ENCODE results near the gene EFL1. TPM values are rescaled to one million over a fixed set of nuclear protein-coding genes. Genes with fewer than 3 reads are reported as not detected.

The EFL1 gene
- total RNA-seq, 6 experiments from 2014 or later = 4.6 to 12.9 (median 9.4) TPM

DNA sequence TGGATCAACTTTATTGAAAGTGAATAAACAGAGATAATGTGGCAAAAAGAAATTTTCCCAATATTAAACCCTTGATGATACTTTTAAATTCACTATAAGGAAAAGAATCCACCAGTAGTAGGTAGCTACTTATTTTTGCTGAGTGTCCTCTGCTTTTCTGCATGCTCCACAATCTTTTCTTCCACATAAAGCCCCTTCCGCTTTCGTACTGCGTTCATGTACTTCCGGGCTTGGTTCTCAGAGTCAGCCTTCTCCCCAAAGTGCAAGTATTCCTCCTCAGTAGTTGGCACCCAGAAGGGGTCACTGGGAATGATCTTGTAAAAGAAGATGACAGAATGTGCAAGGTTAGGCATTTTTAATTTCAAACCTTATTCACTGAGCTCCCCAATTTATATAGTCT lies 132.3 kb downstream of the EFL1 start:
- ATAC-seq (no peak), DNase-seq (no peak)
- Histone ChIP-seq H3K4me3 (no peak overlapping the region), H3K27me3 (no peaks in the 10 kb centered on the region), H3K9me3 (no peaks in the 10 kb centered on the region), H3K36me3 (no peaks in the 10 kb centered on the region), H3K4me1 (peaks cover 0 to 40% (median 15%) of the 10 kb centered on the region in 4 donors), H3K27ac (no peak overlapping the region)
- TF ChIP-seq CTCF (IDR thresholded peaks at IDR 0.05) (no peak), POLR2A (IDR thresholded peaks at IDR 0.05) (no peak)
- intact Hi-C loops (cut with DNase I) = no loop called here
- 69% methylated on average over 4 of the region's 4 CpGs for WGBS (ENCODE audit: insufficient coverage, low coverage, low lambda C conversion rate, missing lambda C conversion rate)

DNA sequence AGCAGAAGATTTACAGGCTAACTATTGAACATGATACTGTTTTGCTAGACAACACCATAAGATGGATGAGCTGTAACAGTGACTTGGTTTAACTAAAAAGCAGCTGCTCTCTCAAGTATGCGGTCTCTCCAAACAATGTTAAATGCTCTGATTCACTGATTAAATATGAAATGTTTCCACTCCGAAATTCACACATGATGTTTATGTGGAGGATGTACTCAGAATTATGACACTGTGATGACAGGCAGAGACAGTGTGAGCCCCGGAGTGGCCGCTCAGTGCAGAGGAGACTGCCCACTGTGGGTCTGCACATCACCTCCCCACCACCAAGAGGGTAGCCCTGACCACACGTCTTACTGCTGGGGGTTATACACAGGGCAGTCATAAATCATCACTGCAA lies 132.8 kb downstream of the EFL1 start:
- no peak for ATAC-seq
- TF ChIP-seq CTCF (IDR thresholded peaks at IDR 0.05) = no peak
- no peak for TF ChIP-seq POLR2A (IDR thresholded peaks at IDR 0.05)
- no peak overlapping the region for H3K4me3 ChIP-seq
- no peaks in the 10 kb centered on the region for H3K9me3 ChIP-seq
- intact Hi-C loops (cut with DNase I) = no loop called here
- WGBS (ENCODE audit: insufficient coverage, low coverage, low lambda C conversion rate, missing lambda C conversion rate) = 87% methylated on average over 4 of the region's 5 CpGs
- peaks cover 0 to 40% (median 15%) of the 10 kb centered on the region in 4 donors for H3K4me1 ChIP-seq
- no peak overlapping the region for H3K27ac ChIP-seq
- DNase-seq = no peak
- H3K27me3 ChIP-seq = no peaks in the 10 kb centered on the region
- H3K36me3 ChIP-seq = no peaks in the 10 kb centered on the region

DNA sequence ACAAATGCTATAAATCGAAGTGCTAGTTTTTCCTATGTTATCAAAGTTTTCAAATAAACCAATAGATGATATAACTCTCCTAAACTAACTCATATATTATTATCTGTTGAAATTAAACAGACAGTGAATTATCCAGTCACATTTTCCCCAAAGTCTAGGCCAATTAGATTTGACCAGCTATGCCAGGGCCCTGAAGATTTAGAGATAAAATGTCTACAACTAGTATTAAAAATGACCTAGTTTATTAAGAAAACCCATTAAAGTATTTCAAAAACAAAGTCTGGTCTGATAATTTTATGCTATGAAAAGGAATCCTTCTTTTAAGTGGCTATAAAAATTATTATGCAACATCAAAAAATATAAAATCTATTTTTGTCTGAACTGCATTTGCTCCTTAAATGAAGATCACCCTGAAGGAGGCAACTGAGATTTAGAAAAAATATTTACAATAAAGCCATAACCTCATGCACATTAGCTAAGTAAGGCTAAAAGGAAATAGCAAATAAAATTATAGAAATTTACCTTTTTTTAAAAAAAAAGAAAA lies 133.3 kb downstream of the EFL1 start:
- Histone ChIP-seq H3K4me3 (no peak overlapping the region), H3K27ac (peak overlapping the region in 2 of 3 donors; percentile 52 to 53), H3K27me3 (no peaks in the 10 kb centered on the region), H3K4me1 (peaks cover 0 to 46% (median 17%) of the 10 kb centered on the region in 4 donors), H3K36me3 (no peaks in the 10 kb centered on the region), H3K9me3 (no peaks in the 10 kb centered on the region)
- 68% methylated on average over 1 of the region's 1 CpG for WGBS (ENCODE audit: insufficient coverage, low coverage, low lambda C conversion rate, missing lambda C conversion rate)
- DNase-seq (no peak), ATAC-seq (no peak)
- TF ChIP-seq POLR2A (IDR thresholded peaks at IDR 0.05) (no peak), CTCF (IDR thresholded peaks at IDR 0.05) (no peak)
- intact Hi-C loops (cut with DNase I) = no loop called here

- intact Hi-C loops (cut with DNase I) = no loop called here
- peak; percentile 27 to 81 (median 66) for ATAC-seq
- no peak for DNase-seq
- Histone ChIP-seq H3K9me3 (no peaks in the 10 kb centered on the region), H3K27ac (peak overlapping the region; percentile 8 to 53 (median 52)), H3K27me3 (no peaks in the 10 kb centered on the region), H3K36me3 (no peaks in the 10 kb centered on the region), H3K4me3 (no peak overlapping the region), H3K4me1 (peaks cover 0 to 44% (median 15%) of the 10 kb centered on the region in 4 donors)
- TF ChIP-seq POLR2A (IDR thresholded peaks at IDR 0.05) = no peak
- no peak for TF ChIP-seq CTCF (IDR thresholded peaks at IDR 0.05)
- WGBS (ENCODE audit: insufficient coverage, low coverage, low lambda C conversion rate, missing lambda C conversion rate) = 32% methylated on average over 4 of the region's 5 CpGs
Measured at GRCh38 chr15:82128401-82129148, 134.0 kb downstream of the EFL1 start.

Measured in right lobe of liver (tissue), 6 donors.